ENCODE measurements around the gene SLC44A4.
A peak's percentile ranks its signal among the peaks of the same experiment; 100 is the strongest.

DNA sequence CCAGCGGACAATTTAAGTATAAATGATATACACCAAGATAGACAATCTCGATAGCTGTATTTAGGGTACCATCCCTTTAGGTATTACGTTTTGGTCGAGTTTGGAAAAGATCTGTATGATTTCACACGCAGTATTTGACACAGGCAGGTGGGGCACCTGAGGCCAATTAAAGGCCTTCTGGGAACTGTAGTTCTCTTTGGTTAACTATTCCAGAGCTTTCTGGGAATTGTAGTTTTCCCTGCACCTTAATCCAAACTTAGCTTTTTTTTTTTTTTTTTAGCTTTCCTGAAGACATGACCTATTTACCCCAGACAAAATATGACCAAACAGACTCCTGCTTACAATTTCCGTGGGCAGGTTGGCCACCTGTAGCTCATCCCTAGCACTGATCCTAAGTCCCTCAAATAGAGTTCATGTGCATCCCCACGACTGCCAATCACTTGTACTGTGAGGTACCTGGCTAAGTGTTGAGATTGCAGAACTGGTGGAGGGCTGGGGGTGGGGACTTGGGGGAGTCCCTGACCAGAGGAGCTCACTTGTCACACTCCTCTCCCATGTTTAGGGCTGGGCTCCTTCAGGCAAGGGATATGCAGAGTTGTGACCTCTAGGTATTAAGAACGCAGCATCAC lies 19.7 kb upstream of the SLC44A4 start:
- TF ChIP-seq POLR2AphosphoS5 (IDR thresholded peaks at IDR 0.05; ENCODE audit: low read depth, low read length), result no peak; the same call in 1 of the 2 replicates
- 0 out of 2 replicates have a peak, but pooled peaks have one; percentile 51 for TF ChIP-seq SIN3A (IDR thresholded peaks at IDR 0.05; ENCODE audit: borderline replicate concordance, insufficient read depth, low read length)
- no peak for TF ChIP-seq TAF1 (IDR thresholded peaks at IDR 0.05; ENCODE audit: borderline replicate concordance, insufficient read depth, low read length)
- TF ChIP-seq REST (IDR thresholded peaks at IDR 0.05; ENCODE audit: insufficient read depth in 1 of 2, low read depth in 2 of 2, low read length in 2 of 2), result no peak

Data from PFSK-1 (cell line).